Epithelial cell of proximal tubule (primary cell): Measurements from ENCODE around the gene CSNK2B. TPM values are rescaled to one million over a fixed set of nuclear protein-coding genes. Genes with fewer than 3 reads are reported as not detected.
A peak's percentile ranks its signal among the peaks of the same experiment; 100 is the strongest.

Experiments used
- DNase-seq: peaks from one replicate; pipeline ENCODE4 v3.0.0-alpha.2; 2011; ENCODE audit warnings: low read depth
- H3K4me3 ChIP-seq: 2 replicates; pipeline ENCODE4 v1.5.1; 2011; ENCODE audit warnings: low read depth, mild to moderate bottlenecking, low read length
- total RNA-seq: library from RNA; depleted of rRNA; stranded (reverse); fragments of >200 nt; gene quantifications from 2 replicates; pipeline ENCODE4 v1.2.3, GENCODE V29; 2015
- TF ChIP-seq, protein P1 (sequence below): conservative IDR thresholded peaks from 2 replicates; pipeline ENCODE4 v1.5.1; 2012; ENCODE audit warnings: low read depth, mild to moderate bottlenecking, low read length

CSNK2B gene
- total RNA-seq, 1 donor from 2014 or later = 435 TPM

DNA sequence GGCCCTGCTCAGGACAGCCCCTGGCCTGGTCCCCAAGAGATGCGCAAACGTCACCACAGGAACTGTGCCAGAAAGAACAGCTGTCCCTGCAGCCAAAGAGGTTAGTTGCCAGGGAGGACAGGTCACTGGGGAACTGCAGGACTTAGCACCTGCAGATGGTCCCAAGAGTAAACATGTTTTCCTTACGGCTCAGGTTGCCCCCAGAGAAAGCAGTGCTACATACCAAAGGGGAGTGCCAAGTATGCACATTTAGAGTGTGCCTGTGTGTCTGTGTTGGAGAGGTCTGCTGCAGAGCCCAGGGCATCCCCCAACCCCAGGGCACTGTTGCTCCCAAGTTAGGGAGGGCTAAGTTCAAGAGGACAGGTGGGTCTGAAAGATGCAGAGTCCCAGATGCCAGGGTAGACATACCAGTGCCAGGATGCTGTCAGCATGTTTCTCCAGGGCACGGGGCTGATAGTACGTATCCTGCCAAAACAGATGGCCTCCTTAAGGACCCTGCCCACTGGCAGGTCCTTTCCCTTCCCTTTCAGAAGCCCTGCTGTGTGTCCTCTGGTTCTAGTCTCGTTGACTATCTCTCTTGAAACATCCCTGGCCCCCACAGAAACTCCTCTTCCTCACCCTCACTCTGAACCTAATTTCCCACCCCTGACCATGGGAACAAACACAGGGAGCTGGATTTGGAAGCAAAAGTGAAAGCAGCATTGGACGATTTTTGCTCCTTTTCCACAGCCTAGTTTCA lies 36.0 kb downstream of the CSNK2B start:
- H3K4me3 ChIP-seq = peak overlapping the region; percentile 80
- TF ChIP-seq, protein P1, sequence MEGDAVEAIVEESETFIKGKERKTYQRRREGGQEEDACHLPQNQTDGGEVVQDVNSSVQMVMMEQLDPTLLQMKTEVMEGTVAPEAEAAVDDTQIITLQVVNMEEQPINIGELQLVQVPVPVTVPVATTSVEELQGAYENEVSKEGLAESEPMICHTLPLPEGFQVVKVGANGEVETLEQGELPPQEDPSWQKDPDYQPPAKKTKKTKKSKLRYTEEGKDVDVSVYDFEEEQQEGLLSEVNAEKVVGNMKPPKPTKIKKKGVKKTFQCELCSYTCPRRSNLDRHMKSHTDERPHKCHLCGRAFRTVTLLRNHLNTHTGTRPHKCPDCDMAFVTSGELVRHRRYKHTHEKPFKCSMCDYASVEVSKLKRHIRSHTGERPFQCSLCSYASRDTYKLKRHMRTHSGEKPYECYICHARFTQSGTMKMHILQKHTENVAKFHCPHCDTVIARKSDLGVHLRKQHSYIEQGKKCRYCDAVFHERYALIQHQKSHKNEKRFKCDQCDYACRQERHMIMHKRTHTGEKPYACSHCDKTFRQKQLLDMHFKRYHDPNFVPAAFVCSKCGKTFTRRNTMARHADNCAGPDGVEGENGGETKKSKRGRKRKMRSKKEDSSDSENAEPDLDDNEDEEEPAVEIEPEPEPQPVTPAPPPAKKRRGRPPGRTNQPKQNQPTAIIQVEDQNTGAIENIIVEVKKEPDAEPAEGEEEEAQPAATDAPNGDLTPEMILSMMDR = no peak
- DNase-seq = no peak

DNA sequence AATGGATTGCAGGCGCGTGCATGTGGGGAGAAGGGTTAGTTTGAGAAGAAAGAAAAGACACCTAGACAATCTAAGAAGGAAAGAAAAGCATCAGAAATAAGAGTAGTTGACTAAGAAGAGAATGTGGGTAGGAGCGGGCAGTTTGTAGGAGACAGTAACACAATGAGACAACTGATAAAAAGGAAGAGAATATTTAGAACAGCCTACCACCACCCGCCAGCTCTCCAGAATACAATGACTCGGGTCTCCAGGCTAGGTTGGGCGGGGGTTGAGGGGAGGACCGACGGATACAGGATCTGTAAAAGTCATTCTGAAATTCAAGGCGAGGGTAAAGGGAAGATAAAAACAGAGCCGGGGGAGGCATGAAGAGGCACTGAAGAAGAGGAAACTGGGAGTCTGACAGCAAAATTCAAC lies 36.5 kb downstream of the CSNK2B start:
- no peak for DNase-seq
- peak overlapping the region; percentile 80 for H3K4me3 ChIP-seq
- TF ChIP-seq, protein P1 = no peak

DNA sequence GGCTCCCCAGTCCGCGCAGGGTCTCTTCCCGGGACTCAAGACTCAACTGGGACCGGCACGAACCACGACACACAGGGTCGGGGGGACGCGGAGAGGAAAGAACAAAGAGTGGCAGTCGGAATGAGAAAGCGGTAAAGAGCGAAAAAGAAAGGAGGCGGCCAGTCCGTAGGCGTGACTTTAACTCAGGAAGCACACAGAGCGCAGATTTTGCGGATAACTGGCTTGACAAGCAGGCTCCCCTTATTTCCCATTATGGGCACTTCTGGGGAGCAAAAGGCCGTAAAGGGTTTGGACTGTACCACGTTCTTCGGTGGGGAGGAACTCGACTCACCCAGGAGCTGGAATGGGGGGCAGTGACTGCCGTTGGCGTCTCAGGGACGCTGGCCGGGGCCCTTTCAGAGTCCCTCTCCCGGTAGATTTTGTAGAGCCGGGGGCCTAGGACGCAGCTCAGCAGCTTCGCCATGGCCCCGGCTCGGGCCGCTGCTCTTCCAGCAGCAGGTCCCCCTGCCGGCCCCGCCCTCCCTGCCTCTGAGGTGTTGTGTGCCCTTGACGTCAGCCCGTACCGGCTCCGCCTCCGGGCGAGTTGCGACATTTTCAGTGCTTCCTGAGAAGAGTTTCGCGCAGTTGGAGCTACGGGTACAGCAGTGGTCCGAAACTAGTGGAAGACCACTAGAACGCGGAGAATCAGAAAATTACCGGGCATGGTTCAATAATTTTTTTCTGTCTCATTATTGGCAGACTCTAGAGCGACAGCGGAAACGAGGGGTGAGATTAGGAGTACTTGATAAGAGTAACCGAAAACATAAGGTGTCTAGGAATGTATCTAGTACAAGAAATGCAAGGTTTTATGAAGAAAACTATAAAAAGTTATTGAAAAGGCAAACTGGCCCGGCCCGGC lies 37.2 kb downstream of the CSNK2B start, which contains the start of gene ABHD16A:
Gene ABHD16A, minus strand, starts transcription at position 506 of the 898 bp plus-strand sequence. Its CDS starts 43 bp downstream, at position 463.
- peak; percentile 87 for DNase-seq
- peak within 1 kb of the TSS; percentile 80 for H3K4me3 ChIP-seq
- TF ChIP-seq, protein P1 = no peak

DNA sequence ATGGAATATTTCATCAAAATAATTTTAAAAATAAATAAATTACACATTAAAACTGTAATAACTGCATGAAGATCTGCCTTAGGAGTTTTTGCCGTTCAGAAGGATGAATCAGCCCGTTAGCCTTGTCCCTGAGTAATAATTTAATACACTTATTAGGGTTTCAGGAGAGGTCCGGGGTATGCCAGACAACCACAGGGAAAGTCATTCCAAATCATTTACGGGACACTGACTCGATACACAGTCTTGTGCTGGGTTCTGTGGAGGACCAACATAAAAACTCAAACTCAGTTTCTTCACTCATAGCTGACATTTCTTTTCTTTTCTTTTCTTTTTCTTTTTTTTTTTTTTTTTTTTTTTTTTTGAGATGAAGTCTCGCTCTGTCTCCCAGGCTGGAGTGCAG lies 40.1 kb downstream of the CSNK2B start:
- H3K4me3 ChIP-seq = no peak overlapping the region
- no peak for DNase-seq
- TF ChIP-seq, protein P1 = no peak

DNA sequence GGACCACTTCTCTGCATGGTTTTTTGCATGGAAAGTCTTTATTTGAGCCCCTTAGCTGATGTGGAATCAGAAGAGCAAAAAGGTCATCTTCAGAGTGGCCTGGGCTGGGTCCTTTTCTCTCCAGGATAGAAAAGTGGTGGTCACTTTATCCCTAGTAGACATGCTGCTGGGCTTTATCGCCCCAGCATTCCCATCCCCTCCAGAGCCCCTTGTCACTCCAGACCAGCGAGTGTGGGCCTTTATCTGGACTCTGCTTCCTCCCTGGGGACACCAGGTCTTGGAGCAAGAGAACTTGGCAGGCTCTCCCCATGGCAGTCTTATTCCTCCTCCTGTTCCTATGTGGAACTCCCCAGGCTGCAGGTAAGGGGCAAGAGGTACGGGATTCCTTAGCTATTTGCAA lies 40.7 kb downstream of the CSNK2B start, which contains the start of gene LY6G6F:
Gene LY6G6F, plus strand, starts transcription at position 268 of the 400 bp plus-strand sequence. Its CDS starts 41 bp downstream, at position 309.
- TF ChIP-seq, protein P1 = no peak
- H3K4me3 ChIP-seq = no peak within 1 kb of the TSS
- DNase-seq = no peak

DNA sequence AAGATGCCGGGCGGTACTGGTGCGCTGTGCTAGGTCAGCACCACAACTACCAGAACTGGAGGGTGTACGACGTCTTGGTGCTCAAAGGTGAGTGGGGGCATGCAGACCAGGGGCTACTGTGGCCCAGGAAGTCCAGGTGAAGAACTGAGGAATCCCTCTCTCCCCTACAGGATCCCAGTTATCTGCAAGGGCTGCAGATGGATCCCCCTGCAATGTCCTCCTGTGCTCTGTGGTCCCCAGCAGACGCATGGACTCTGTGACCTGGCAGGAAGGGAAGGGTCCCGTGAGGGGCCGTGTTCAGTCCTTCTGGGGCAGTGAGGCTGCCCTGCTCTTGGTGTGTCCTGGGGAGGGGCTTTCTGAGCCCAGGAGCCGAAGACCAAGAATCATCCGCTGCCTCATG lies 41.8 kb downstream of the CSNK2B start:
- TF ChIP-seq, protein P1 = no peak
- H3K4me3 ChIP-seq = no peak overlapping the region
- DNase-seq = no peak
